AG10803 (cell line): Measurements from ENCODE around the gene UEVLD.

Experiments
- DNase-seq: peaks from one replicate; pipeline ENCODE4 v3.0.0; 2010; ENCODE audit warnings: low read depth
- H3K4me3 ChIP-seq: 2 replicates; pipeline ENCODE4 v1.5.1; 2011; ENCODE audit warnings: mild to moderate bottlenecking, low read length, control low read depth
- TF ChIP-seq, protein P1 (sequence below): conservative IDR thresholded peaks from 2 replicates; pipeline ENCODE4 v1.5.1; 2011; ENCODE audit warnings: mild to moderate bottlenecking, low read length, control low read depth, inconsistent platforms

UEVLD gene

DNA sequence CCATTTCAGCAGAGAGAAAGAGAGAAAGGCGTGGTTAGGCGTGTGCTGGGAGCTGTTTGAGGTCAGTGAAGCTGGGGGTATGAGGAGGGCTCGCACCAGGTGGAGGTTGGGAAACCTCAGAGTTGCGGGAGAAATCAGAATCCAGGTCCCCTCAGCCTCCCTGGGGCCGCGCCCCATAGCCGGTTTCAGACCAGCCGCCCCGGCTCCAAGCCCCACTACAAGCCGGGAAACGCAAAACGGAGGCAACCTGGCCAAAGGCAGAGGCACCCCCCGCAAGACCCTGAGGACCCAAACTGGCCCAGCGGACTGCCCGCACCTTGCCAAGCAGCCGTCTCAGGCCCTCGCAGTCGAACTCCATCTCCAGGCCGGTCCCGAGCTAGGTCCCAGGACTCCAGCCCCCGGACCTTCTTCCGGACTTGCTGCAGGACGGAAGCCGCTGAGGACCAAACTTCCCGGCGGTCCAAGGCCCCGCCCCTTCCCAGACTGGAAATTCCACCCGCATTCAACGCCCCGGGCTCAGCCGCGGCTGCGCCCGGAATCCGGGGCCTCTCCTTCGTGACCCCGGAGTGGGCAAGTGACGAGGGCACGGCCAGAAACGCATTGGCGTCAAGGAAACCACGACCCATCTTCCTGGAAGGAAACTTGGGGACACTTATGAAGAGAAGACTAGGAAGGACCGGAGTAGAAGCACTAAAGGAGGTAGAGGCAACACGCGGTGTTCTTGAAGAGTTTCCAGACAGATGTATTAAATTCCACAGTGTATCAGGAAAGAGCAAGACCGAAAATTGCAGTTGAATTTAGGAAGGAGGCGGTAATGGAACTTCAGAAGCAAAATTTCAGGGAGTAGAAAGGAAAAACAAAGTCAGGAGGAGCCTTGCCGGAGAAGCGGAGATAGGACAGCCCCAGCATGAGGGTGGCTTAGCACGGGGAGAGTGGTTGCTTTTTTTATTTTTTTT lies at the start of gene UEVLD:
Gene UEVLD, minus strand, starts transcription at position 438 of the 956 bp plus-strand sequence. Its CDS starts 80 bp downstream, at position 358.
- peak; percentile 91 for DNase-seq
- TF ChIP-seq, protein P1, sequence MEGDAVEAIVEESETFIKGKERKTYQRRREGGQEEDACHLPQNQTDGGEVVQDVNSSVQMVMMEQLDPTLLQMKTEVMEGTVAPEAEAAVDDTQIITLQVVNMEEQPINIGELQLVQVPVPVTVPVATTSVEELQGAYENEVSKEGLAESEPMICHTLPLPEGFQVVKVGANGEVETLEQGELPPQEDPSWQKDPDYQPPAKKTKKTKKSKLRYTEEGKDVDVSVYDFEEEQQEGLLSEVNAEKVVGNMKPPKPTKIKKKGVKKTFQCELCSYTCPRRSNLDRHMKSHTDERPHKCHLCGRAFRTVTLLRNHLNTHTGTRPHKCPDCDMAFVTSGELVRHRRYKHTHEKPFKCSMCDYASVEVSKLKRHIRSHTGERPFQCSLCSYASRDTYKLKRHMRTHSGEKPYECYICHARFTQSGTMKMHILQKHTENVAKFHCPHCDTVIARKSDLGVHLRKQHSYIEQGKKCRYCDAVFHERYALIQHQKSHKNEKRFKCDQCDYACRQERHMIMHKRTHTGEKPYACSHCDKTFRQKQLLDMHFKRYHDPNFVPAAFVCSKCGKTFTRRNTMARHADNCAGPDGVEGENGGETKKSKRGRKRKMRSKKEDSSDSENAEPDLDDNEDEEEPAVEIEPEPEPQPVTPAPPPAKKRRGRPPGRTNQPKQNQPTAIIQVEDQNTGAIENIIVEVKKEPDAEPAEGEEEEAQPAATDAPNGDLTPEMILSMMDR: no peak
- H3K4me3 ChIP-seq: peak within 1 kb of the TSS; percentile 96

DNA sequence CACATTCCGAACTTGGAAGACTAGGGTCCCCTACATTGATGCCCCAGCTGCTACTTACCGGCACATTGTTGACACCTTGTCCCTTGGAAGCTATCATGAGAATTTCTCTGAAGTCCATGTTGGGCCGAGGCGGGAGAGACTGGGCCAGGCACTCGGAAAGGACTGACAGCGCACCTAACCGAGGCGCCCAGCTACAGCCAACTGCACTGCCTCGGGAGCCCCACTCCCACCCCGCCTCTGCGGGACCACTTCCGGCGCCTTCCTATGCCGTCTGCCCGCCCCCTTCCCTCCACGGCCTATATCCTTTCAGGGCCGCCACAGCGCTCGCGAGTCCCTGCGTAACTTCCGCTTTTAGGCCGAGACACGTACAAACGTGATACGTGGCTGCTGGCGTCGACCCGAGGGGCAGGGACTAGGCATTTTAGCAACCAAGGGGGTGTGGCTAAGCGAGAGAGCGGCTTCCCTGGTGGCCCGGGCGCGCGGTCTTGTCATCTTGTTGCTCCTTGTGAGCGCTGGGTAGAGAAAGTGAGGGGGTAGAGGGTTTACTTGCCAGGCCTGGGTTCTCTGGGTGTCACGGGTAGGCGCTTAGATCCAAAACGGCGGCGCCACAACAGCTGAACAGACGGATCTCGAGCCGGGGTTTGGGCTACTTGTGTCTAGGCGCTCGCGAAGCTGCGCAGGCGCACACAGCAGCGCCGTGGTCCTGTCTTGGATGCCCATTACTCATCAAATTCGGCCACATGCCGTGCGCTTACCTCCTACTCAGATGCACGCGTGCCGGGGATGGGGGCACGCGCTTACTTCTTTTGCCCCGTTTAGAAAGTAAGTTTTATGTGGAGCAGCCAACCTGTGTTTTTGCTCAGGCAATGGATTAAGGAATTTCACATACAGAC lies 45.9 kb upstream of the UEVLD start, which contains the start of gene SPTY2D1:
Gene SPTY2D1, minus strand, starts transcription at position 203 of the 893 bp plus-strand sequence. Its CDS starts 85 bp downstream, at position 118.
- TF ChIP-seq, protein P1: no peak
- peak within 1 kb of the TSS; percentile 97 for H3K4me3 ChIP-seq
- DNase-seq: peak; percentile 99

DNA sequence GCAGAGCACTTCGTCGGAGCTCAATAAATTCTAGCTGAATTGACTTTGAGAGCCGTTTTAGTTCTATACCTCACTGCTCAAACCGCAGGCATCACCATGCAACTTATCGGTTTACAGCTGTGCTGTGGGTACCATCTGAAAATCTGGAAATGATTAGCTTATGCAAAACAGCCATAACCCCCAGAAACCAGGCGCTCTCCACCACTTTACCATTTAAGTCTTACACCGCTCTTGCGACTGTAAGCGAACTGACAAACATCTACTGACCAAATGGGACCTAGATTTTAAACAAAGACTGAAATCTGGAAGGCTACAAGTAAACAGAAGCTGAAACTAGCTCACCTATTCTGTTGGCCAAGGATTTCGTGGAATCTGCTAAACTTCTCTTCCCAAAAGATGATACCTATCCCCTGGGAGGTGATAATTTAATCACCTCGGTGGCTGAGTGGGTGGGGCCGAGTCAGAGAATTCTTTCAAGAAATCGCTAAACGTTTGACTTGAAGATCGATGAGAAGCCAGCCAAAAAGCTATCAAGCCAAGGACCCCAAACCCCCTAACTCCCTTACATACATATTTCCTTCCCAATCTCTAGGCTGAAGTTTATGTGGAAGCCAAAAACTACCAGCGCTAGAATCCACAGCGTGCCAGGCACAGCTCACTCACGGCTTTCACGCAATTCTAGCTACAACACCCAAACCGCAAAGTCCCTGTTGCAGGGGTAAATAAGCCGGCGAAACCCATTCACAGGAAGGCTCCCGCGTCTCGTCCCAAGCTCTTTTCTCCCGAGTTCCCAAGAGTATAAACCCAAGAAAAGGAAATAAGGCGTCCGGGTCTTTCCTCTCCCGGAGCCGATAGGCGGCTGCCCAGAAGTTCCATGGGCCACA lies 45.0 kb upstream of the UEVLD start:
- TF ChIP-seq, protein P1: no peak

DNA sequence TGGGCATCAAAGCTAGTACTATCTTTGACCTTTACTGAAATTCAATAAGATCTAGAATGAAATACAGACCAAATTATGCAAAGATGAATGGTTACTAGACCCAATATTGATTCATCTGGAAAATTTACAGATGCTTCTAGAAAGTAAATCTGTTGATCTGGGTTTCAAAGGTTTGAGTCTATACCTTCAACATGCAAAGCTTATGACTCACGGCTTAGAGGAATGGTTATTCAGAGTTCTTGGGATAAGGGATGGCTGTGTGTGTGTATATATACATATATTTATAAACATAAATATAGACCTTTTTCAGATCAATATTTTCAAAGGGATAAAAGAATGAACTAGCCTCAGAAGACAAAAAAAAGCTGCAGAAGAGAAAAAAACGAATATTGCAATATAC lies 44.3 kb upstream of the UEVLD start:
- H3K4me3 ChIP-seq: peak overlapping the region; percentile 97
- DNase-seq: no peak
- TF ChIP-seq, protein P1: no peak

More for the DNA sequence above, 45.0 kb upstream of the UEVLD start:
- H3K4me3 ChIP-seq: peak overlapping the region; percentile 97
- DNase-seq: peak; percentile 64

DNA sequence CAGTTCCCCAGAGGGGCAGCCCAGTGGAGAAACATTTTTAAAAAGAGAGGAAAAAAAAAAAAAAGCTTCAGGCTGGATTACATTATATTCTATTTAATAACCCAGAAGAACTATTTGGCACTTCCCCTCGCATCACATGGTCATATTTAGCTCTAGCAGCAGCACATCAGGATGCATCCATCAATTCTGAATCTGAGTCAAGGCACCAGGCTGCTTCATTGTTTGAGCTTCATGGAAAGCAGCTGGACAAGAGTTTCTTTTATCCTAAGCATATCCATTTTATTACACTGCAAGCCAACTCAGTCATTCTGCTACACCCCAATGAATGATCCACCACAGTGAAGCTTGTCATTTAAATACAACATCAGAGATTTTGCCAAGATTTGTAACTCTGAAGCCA lies 35.6 kb upstream of the UEVLD start:
- no peak overlapping the region for H3K4me3 ChIP-seq
- TF ChIP-seq, protein P1: no peak
- DNase-seq: no peak

DNA sequence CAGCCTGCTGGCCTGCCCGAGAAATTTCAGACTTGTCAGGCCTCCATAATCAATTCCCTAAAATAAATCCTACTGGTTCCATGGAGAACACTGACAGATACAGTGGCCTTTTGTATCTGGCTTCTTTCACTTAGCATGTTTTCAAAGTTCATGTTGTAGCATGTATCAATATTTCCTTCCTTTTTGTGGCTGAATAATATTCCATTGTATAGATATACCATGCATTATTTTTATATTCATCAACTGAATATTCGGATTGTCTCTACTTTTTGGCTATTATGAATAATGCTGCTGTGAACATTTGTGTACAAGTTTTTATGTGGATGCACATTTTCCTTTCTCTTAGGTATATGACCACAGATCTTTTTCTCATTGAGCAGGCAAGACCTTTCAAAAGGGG lies 35.2 kb upstream of the UEVLD start:
- no peak overlapping the region for H3K4me3 ChIP-seq
- TF ChIP-seq, protein P1: no peak
- no peak for DNase-seq
